ENCODE results near the gene BCAS1.

BCAS1 gene

GRCh38 chr20:53905019-53905819, 165.2 kb downstream of the BCAS1 start:
- no peak for DNase-seq (ENCODE audit: low read depth in 2 of 2)

DNA sequence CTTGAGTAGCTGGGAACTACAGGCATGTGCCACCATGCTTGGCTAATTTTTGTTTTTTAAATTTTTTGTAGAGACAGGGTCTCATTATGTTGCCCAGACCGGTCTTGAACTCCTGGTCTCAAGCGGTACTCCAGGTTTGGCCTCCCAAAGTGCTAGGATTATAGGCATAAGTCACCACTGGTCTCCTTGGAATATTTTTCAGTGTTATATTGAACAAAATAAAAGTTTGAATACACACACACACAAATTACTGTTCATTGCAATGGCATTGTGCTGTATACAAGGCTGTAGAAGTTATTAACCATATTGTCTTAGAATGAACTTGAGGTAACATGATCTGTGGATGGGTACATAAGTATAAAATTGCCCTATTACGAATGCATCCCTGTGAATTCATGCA, 166.1 kb downstream of the BCAS1 start:
- no peak for DNase-seq (ENCODE audit: low read depth in 2 of 2)

GRCh38 chr20:53903652-53903987, 166.8 kb downstream of the BCAS1 start:
- DNase-seq (ENCODE audit: low read depth in 2 of 2), result no peak

DNA sequence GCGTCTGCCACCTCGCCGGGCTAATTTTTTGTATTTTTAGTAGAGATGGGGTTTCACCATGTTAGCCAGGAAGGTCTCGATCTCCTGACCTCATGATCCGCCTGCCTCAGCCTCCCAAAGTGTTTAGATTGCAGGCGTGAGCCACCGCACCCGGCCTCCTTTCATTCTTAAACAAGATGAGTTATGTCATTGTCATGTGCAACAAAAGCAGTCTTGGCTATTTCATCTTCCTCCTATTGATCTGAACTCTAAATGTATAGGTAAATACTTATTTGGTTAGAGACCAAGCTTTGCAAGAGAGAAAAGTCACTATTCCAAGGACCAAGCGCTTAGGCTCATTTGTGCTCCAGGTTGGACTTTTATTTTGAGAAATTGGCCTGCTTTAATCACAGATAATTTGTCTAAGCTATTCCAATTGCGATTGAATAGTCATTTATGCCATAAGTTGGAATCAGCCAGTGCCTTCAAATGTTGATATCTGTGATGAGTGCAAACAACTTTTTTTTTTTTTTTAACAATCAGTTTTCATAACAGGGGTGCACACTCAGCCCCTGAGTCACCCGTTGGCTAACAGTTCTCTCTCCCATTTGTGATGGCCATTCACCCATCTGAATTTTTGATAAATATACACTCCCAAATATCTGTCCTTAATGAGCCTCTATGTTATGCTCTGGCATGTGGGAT, 167.3 kb downstream of the BCAS1 start:
- no peak for DNase-seq (ENCODE audit: low read depth in 2 of 2)

DNA sequence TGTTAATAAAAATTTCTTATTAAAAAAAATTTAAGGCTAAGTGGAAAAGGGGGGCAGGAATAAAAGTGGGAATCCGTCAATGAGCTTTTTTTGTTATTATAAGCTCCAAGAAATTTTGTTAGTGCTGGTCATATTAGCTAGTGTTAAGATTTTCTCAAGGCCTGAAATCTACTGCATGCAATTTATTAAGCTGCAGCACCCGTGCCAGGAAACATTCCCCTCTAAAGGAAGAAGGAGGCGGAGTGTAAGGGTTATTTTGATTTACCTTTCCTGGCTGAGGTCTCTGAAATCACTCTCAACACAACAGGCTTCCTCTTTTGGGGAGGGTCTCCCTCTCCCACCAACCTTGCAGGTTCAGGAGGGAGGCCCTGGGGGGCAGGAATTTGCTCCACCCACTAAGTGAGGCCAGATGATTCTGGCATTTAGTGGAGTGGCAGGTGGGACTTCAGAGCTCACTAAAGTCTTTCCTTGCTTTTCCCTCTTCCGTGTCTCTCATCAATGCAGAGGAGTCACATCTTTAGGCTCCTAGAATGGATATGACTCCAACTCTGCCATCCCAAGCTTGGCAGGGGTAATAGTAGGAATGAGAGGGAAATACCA, 168.8 kb downstream of the BCAS1 start:
- no peak for DNase-seq (ENCODE audit: low read depth in 2 of 2)

DNA sequence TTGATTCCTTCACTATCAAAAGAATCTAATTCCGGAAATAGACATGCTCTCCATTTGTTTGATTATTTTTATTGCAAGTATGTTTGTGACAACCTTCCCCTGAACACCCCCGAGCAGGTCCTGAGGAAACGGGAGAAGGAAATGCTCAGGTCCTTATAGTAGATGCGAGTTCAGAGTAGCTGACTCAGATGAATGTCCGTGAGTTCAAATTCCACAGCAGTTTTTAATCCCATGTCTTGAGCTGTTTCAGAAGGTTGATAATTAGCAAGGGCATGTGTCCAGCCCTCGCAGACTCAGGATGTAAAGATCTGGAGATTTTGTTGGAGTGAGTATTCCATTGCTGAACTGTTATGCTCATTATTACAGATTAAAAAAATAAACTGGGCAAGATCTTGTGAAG, 169.3 kb downstream of the BCAS1 start:
- no peak for DNase-seq (ENCODE audit: low read depth in 2 of 2)

DNA sequence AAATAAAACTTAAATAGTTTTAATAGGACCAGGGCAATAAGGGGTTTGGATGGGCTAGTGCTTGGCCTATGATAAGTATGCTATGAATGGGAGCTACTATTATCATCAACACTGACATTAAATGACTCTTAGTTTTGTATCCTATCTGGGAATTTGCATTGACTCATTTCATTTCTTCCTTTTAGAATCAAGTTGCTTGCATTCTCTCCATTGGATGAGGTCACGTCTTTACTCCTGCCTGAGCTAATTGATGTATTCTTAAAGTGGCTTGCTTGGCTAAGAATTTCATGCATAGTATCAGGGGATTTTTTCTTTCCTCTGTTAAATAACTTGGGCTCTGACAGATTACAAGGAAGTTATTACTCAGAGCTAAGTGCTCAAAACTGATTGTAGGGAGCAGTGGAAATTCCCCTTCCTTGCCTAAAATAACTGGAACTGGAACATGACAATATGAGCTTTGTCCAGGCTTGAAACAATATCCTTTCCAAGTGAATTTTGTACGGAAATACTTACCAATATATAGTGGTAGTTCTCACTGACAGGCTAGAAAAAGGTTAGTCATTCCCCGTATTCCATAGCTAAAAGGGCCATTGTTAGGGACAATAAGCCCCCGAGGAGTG, 169.9 kb downstream of the BCAS1 start:
- DNase-seq (ENCODE audit: low read depth in 2 of 2), result no peak

GRCh38 chr20:53899351-53900167, 170.8 kb downstream of the BCAS1 start:
- DNase-seq (ENCODE audit: low read depth in 2 of 2), result peak; percentile 63 to 82

GRCh38 chr20:53898556-53898931, 171.8 kb downstream of the BCAS1 start:
- no peak for DNase-seq (ENCODE audit: low read depth in 2 of 2)

GRCh38 chr20:53897884-53898555, 172.4 kb downstream of the BCAS1 start:
- no peak for DNase-seq (ENCODE audit: low read depth in 2 of 2)

DNA sequence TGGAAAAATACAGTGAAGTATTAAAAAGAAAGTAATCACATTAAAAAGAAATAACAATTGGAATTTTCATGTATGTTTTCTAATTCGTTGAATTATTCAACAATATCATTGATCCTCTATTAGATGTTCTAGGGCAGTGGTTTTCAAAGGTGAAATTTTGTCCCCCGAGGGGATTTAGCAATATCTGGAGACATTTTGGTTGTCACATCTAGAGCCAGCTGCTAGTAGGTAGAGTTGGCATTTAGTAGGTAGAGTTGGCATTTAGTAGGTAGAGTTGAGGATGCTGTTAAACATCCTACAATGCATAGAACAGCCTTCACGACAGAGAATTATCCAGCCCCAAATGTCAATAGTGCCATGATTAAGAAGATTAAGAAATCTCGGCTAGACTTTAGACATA, 173.7 kb downstream of the BCAS1 start:
- DNase-seq (ENCODE audit: low read depth in 2 of 2), result no peak

GRCh38 chr20:53896041-53896440, 174.4 kb downstream of the BCAS1 start:
- no peak for DNase-seq (ENCODE audit: low read depth in 2 of 2)

DNA sequence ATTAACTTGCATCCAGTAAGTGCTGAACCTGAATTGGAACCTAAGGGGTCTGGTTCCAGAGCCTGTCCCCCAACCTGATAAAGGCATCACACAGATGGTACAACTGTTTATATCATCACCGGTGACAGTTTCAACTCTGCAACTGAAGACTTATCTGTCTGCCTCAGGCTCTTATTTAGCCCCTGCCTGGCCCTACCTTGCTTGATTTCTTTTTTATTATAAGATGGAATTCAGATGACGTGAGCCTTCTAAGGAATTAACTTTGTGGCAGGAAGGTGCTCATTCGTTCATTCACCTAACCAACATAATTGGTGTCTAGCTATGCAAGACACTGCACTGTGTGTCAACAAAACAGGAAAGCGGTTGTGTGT, 175.0 kb downstream of the BCAS1 start:
- DNase-seq (ENCODE audit: low read depth in 2 of 2), result no peak

GRCh38 chr20:53894707-53895384, 175.5 kb downstream of the BCAS1 start:
- DNase-seq (ENCODE audit: low read depth in 2 of 2), result no peak
